Thyroid gland (tissue), 4 donors: ENCODE results near the gene TOR4A. TPM values are rescaled to one million over a fixed set of nuclear protein-coding genes. Genes with fewer than 3 reads are reported as not detected.

Experiments
- DNase-seq, 2 donors: peaks; one replicate each; pipeline ENCODE4 v3.0.0-alpha.2; 2019
- H3K27ac ChIP-seq, 3 donors: fragments of 200-600 bp; sonication (generic); 1 replicate in 2 of 3; 2 replicates in 1 of 3; pipeline ENCODE4 v1.5.1; 2016 to 2019; ENCODE audit warnings: mild to moderate bottlenecking in 1 of 3, moderate library complexity in 1 of 3
- H3K27me3 ChIP-seq: fragments of 200-600 bp; sonication (generic); one replicate; pipeline ENCODE4 v1.5.1; 2019
- H3K36me3 ChIP-seq, 2 donors: fragments of 200-600 bp; sonication (generic); one replicate each; pipeline ENCODE4 v1.5.1; 2016 to 2019
- H3K4me1 ChIP-seq, 2 donors: fragments of 200-600 bp; sonication (generic); one replicate each; pipeline ENCODE4 v1.5.1; 2017 to 2019
- H3K4me3 ChIP-seq, 3 donors: fragments of 200-600 bp; sonication (generic); replicated peaks in 1 of 3; 1 replicate in 2 of 3; 2 replicates in 1 of 3; pipeline ENCODE4 v1.5.1; 2016; ENCODE audit warnings: mild to moderate bottlenecking in 1 of 3
- H3K9me3 ChIP-seq: fragments of 200-600 bp; sonication (generic); one replicate; pipeline ENCODE4 v1.5.1; 2017
- CTCF ChIP-seq, 6 experiments: fragments of 200-600 bp in 3 of 6; fragments of 450-650 bp in 3 of 6; sonication (generic) in 3 of 6; IDR thresholded peaks; one replicate each; pipeline ENCODE4 v1.5.1; 2016 to 2019; ENCODE audit warnings: antibody characterized with exemption in 6 of 6, mild to moderate bottlenecking in 2 of 6, inconsistent platforms in 1 of 6, moderate library complexity in 1 of 6
- POLR2A ChIP-seq, 2 donors: fragments of 450-650 bp; IDR thresholded peaks; one replicate each; pipeline ENCODE4 v1.6.1; 2017; ENCODE audit warnings: antibody characterized with exemption in 2 of 2, mild to moderate bottlenecking in 2 of 2, moderate library complexity in 1 of 2
- WGBS, 2 donors: methylation state at CpG; one replicate each; pipeline ENCODE4 v1.1.5; 2017; 5-methylcytosine and 5-hydroxymethylcytosine counted together
- intact Hi-C: fragments of 100-400 bp; cut with DNase I; formaldehyde crosslinking; loops from one replicate; pipeline ENCODE4 v1.15.1; 2023
- total RNA-seq, 4 donors: library from RNA; depleted of rRNA; stranded (reverse); fragments of >200 nt; gene quantifications; one replicate each; pipeline ENCODE4 v1.2.3, GENCODE V29; 2016

The TOR4A gene
- total RNA-seq, 4 donors from 2014 or later: 10.8 to 14.7 (median 12.0) TPM

- TF ChIP-seq CTCF (IDR thresholded peaks at IDR 0.05) (no peak), POLR2A (IDR thresholded peaks at IDR 0.05) (no peak)
- no peak for DNase-seq
- peak overlapping the region in 2 of 3 donors; percentile 32 to 56 for H3K27ac ChIP-seq
- intact Hi-C loops: no loop called here
- no peaks in the 10 kb centered on the region for H3K27me3 ChIP-seq
- 79 to 83% methylated on average over 19 of the region's 19 CpGs for WGBS, 2 donors
- no peaks in the 10 kb centered on the region for H3K9me3 ChIP-seq
- H3K36me3 ChIP-seq: peaks cover 32 to 45% of the 10 kb centered on the region in 2 donors
- no peak overlapping the region for H3K4me3 ChIP-seq
- H3K4me1 ChIP-seq: peaks cover 0 to 5% of the 10 kb centered on the region in 2 donors
Measured at GRCh38 chr9:137268538-137269201, 8.9 kb upstream of the TOR4A start.

- Histone ChIP-seq H3K27me3 (no peaks in the 10 kb centered on the region), H3K36me3 (peaks cover 27 to 39% of the 10 kb centered on the region in 2 donors), H3K9me3 (no peaks in the 10 kb centered on the region), H3K4me1 (peaks cover 5 to 12% of the 10 kb centered on the region in 2 donors), H3K4me3 (no peak overlapping the region), H3K27ac (peak overlapping the region; percentile 32 to 56 (median 46))
- TF ChIP-seq CTCF (IDR thresholded peaks at IDR 0.05) (no peak), POLR2A (IDR thresholded peaks at IDR 0.05) (no peak)
- no peak for DNase-seq
- intact Hi-C loops: no loop called here
- WGBS, 2 donors: 82 to 86% methylated on average over 17 of the region's 17 CpGs
Measured at GRCh38 chr9:137269231-137269772, 8.2 kb upstream of the TOR4A start.

- H3K4me1 ChIP-seq: peaks cover 10 to 21% of the 10 kb centered on the region in 2 donors
- H3K36me3 ChIP-seq: peaks cover 21 to 26% of the 10 kb centered on the region in 2 donors
- H3K4me3 ChIP-seq: no peak overlapping the region
- 82 to 92% methylated on average over 22 to 24 of the region's 32 CpGs for WGBS, 2 donors
- intact Hi-C loops: no loop called here
- H3K9me3 ChIP-seq: no peaks in the 10 kb centered on the region
- no peak for TF ChIP-seq POLR2A (IDR thresholded peaks at IDR 0.05)
- TF ChIP-seq CTCF (IDR thresholded peaks at IDR 0.05): no peak
- no peak for DNase-seq
- H3K27me3 ChIP-seq: no peaks in the 10 kb centered on the region
- H3K27ac ChIP-seq: no peak overlapping the region
Measured at GRCh38 chr9:137270929-137271695, 6.4 kb upstream of the TOR4A start.

GRCh38 chr9:137271696-137272076 is 5.8 kb upstream of the TOR4A start:
- Histone ChIP-seq H3K9me3 (no peaks in the 10 kb centered on the region), H3K27ac (no peak overlapping the region), H3K36me3 (peaks cover 17 to 23% of the 10 kb centered on the region in 2 donors), H3K4me3 (no peak overlapping the region), H3K27me3 (no peaks in the 10 kb centered on the region), H3K4me1 (peaks cover 14 to 26% of the 10 kb centered on the region in 2 donors)
- 45 to 48% methylated on average over 3 of the region's 3 CpGs for WGBS, 2 donors
- TF ChIP-seq POLR2A (IDR thresholded peaks at IDR 0.05) (no peak), CTCF (IDR thresholded peaks at IDR 0.05) (no peak)
- intact Hi-C loops: no loop called here
- no peak for DNase-seq
